Mononuclear cell (primary cell): ENCODE results near the gene CRYL1. TPM values are rescaled to one million over a fixed set of nuclear protein-coding genes. Genes with fewer than 3 reads are reported as not detected.

Experiments used
- H3K27me3 ChIP-seq: 2 replicates; pipeline ENCODE4 v1.6.0; 2011; ENCODE audit warnings: low read length, control low read depth; ENCODE audit not compliant: insufficient read depth
- H3K4me1 ChIP-seq: 2 replicates; pipeline ENCODE4 v1.5.1; 2011; ENCODE audit warnings: mild to moderate bottlenecking, low read length, control low read depth; ENCODE audit not compliant: insufficient read depth
- H3K4me3 ChIP-seq: 2 replicates; pipeline ENCODE4 v1.5.1; 2011; ENCODE audit warnings: mild to moderate bottlenecking, low read length, moderate library complexity
- H3K9me3 ChIP-seq: 2 replicates; pipeline ENCODE4 v1.5.1; 2011; ENCODE audit warnings: low read depth, mild to moderate bottlenecking, control low read depth, low read length
- total RNA-seq: library from RNA; depleted of rRNA; stranded (reverse); fragments of >200 nt; gene quantifications from one replicate; pipeline ENCODE4 v1.2.3, GENCODE V29; 2012

Gene CRYL1, protein sequence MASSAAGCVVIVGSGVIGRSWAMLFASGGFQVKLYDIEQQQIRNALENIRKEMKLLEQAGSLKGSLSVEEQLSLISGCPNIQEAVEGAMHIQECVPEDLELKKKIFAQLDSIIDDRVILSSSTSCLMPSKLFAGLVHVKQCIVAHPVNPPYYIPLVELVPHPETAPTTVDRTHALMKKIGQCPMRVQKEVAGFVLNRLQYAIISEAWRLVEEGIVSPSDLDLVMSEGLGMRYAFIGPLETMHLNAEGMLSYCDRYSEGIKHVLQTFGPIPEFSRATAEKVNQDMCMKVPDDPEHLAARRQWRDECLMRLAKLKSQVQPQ
- 18.2 TPM for total RNA-seq

DNA sequence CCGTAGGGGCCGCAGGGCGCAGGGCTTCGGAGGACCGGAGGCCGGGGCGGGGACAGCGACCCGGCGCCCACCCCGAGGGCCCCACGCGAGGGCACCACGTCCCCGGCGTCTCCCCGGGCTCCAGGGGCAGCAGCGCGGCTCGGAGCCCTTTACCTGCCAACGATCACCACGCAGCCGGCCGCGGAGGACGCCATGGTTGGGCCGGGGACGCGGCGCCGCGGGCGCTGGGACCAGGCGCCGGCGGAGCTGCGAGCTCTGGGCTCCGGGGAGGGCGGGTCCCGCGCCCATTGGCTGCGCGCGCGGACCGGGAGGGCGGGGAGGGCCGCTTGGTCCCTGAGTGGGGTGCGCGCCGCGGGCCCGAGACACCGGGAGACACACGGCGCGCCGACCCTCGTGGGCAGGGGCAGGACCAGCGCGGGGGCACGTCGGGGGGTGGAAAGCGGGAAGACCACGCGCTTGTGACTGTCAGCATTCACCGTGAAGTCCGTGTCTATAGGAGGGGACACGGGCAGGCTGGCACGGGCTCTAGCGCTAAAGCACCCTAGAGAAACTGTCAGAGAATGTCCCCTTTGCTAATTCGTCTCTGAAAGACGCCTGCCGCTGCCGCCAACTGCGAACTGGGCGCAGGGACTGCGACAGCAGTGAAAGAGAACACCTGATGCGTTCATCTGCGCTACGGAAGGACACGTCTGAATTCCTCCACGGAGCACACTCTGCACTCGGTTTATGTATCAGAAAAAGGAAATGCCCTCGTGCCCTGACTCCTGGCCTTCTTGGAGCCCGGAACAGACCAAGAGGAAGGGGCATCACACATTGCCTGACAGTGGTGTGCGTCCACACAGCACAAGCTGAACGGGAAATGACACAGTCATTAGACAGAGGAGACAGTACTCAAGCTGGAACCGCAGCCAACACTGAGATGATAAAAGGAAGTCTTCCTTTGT, at the start of gene CRYL1:
TSS of gene CRYL1 (minus strand) at position 257 of the 944 bp plus-strand sequence. CDS start at position 194, 63 bp downstream.
- no peaks in the 10 kb centered on the region for H3K27me3 ChIP-seq
- H3K4me3 ChIP-seq: peak within 1 kb of the TSS; percentile 64
- H3K4me1 ChIP-seq: peaks cover 23% of the 10 kb centered on the region
- no peaks in the 10 kb centered on the region for H3K9me3 ChIP-seq

DNA sequence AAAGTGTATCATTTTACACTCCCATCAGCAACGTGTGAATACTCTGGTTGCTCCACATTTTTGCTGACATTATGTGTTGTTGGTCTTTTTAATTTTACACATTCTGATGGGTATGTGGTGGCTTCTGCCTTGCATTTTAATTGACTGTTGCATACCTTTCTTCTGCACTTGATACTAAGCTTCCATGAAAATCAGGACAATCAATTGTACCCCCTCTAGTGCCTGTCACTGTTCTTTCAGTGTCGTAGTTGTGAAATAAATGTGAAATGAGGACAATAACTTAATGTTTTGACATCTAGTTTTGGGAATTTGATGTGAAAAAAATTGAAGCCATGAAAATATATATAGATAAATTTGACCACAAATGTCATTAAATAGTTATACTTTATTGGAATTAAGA, 48.0 kb upstream of the CRYL1 start:
- no peaks in the 10 kb centered on the region for H3K27me3 ChIP-seq
- no peaks in the 10 kb centered on the region for H3K9me3 ChIP-seq
- H3K4me1 ChIP-seq: no peaks in the 10 kb centered on the region
- no peak overlapping the region for H3K4me3 ChIP-seq

DNA sequence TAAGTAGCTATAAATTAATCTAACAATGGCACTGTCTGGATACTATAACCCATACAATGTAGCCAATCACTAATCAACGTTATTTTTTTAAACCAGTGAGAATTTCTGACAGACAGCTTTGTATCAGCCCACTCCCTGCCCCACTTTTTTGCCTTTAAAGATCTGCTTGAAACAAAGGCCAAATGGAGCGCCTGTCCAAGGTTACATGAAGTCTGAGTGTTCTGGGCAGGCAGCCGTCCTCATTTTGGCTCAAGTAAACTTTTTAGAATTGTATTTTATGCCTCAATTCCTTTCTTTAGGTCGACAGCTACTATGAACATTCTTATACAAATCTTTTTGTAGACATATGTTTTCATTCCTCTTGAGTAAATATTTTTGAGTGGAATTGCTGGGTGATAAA, 47.5 kb upstream of the CRYL1 start:
- H3K4me3 ChIP-seq: no peak overlapping the region
- H3K4me1 ChIP-seq: peaks cover 3% of the 10 kb centered on the region
- no peaks in the 10 kb centered on the region for H3K9me3 ChIP-seq
- H3K27me3 ChIP-seq: no peaks in the 10 kb centered on the region

DNA sequence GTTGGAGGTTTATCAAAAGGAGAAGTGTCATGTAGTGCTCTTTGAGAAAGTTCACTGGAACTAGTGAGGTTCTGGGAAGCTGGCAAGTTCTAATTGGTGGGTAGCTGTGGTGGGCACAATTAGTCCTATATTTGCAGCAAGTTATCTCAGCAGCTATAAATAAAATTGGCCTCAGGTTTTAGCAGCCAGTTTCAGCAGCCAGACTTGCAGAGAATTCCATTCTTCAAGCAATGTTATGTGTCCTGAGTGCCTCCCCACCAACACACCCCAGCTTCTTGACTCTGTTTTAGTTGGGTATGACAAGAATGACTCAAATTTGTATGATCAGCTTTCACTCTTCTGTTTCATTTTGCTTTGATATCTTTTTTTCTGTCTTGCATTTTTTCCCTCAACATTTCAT, 46.0 kb upstream of the CRYL1 start:
- no peaks in the 10 kb centered on the region for H3K9me3 ChIP-seq
- no peaks in the 10 kb centered on the region for H3K27me3 ChIP-seq
- no peak overlapping the region for H3K4me3 ChIP-seq
- peaks cover 13% of the 10 kb centered on the region for H3K4me1 ChIP-seq

DNA sequence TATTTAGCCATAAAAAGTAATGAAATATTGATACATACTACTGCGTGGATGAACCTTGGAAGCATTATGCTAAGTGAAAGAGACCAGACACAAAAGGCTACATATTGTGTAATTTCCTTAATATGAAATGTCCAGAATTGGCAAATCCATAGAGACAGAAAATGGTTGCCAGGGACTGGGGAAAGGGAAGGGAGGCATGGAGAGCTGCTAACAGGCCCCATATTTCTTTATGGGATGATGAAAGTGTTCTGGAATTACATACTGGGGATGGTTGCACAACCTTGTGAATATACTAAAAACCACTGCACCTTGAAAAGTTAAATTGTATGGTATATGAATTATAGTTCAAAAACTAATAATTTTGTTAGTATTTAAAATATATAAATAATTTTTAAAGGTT, 44.9 kb upstream of the CRYL1 start:
- H3K4me3 ChIP-seq: no peak overlapping the region
- no peaks in the 10 kb centered on the region for H3K27me3 ChIP-seq
- no peaks in the 10 kb centered on the region for H3K9me3 ChIP-seq
- peaks cover 18% of the 10 kb centered on the region for H3K4me1 ChIP-seq

DNA sequence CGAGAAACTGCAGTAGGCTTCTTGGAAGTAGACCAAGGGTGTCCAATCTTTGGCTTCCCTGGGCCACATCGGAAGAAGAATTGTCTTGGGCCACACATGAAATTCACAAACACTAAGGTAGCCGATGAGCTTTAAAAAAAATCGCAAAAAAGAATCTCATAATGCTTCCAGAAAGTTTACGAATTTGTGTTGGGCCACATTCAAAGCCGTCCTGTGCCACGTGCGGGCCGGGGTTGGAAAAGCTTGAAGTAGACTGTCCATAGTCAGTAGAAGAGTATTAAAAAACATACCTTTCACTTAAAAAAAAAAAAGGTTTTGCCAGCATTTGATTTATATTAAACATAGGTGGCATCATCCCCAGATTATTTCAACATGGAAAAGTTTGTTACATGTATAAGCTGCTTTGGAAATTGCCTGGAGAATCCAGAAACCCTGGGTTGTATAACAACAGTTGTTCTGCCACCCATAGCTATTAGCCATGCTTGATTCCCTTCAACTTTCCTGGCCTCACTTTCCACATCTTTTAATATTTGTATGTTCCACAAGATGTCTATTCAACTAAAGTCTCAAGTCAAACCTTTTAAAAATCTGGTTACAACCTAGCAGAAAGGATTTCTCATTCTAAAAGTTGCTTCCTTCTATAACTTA, 42.3 kb upstream of the CRYL1 start:
- Histone ChIP-seq H3K4me1 (peaks cover 18% of the 10 kb centered on the region), H3K9me3 (no peaks in the 10 kb centered on the region), H3K4me3 (peak overlapping the region; percentile 72), H3K27me3 (no peaks in the 10 kb centered on the region)

DNA sequence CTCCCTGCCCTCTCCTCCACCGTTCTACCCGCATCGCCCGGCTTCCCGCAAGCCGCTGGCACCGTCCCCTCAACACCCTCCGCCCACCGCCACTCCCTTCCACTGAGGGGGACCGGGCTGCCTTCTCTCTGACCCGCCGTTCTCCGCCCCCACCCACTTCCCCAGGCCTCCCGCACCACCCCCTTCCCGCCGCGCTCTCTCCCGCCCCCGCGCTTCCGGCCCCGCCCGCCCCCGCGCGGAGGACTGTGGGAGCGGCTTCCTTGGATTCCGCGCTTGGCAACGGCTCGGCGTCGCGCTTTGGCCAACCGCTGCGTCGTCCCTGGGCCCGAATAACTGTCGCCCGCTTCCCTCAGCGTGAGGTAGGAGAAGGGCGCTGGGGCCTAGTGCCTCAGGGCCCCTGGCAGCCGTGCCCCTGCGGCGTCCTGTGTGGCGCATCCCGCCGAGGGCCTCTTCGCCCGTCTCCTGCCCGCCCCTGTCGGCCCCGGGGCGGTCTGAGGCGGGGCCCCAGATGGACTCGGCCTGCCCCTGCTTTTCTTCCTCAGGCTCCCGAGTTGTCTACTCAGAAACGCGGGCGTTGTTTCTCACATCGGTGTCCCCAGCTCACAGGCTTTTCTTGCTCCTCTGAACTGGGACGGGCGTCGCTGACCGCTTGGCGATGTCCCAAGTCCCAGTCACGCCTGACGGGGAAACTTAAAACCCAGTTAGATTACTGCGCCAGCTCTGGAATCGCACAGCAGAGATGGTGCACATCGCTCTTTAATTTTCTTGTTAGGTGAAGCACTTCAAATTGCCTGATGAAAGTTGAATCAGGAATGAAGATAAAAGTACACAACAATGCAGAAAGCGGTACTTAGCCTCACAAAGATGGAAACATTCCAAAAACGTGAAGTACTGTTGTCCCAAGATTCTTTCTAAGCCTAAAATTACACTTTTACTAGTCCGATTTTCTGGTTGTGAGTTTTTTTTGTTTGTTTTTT, 41.5 kb upstream of the CRYL1 start, which contains the start of gene IFT88:
TSS of gene IFT88 (plus strand) at position 260 of the 977 bp plus-strand sequence. CDS start 7,229 bp downstream, outside the sequence.
- Histone ChIP-seq H3K27me3 (no peaks in the 10 kb centered on the region), H3K9me3 (no peaks in the 10 kb centered on the region), H3K4me3 (peak within 1 kb of the TSS; percentile 72), H3K4me1 (peaks cover 18% of the 10 kb centered on the region)

DNA sequence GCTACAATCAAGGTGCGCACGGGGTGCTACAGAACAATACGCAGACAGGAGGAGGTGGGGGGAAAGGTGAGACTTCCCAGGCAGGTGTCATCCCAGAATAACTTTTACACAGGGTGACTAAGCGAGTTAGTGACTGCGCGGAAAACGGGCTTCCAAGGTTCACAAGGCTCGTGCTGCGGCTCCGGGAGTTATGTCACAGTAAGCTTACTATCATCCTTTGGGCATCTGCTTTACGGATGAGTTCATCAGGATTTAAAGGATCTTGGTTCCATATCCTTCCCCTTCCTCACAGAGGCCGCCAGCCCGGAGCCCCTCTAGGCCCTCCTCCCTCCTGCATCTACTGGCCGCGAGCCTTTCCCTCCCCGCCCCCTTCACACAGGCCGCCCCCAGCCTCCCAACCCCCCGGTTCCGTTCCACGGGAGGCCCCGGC, 40.8 kb upstream of the CRYL1 start:
- no peaks in the 10 kb centered on the region for H3K9me3 ChIP-seq
- peaks cover 18% of the 10 kb centered on the region for H3K4me1 ChIP-seq
- H3K4me3 ChIP-seq: peak overlapping the region; percentile 72
- H3K27me3 ChIP-seq: no peaks in the 10 kb centered on the region

DNA sequence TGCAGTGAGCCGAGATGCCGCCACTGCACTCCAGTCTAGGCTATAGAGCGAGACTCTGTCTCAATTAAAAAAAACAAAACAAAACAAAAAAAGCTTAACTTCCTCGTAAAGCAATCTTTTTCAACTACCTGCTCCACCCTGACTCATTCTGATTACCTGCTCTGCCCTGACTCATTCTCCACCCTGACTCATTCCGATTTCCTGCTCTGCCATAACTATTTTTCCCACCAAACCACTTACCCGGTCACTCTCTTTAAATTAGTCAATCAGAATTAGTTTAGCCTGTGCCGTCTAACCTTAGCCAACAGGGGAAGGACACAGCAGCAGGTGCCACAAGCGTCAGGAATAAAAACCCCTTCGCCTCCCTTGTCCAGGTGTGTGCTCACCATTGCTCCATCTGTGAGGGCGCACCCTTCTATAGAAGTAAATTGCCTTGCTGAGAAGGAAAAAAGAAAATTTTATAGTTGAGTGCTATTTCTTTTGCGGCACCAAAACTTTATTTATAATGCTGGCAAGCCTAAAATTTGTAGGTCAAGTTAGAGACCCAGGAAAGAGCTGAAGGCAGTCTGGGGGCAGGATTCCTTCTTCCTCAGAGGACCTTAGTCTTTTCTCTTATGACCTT, 39.6 kb upstream of the CRYL1 start:
- Histone ChIP-seq H3K4me3 (no peak overlapping the region), H3K4me1 (peaks cover 18% of the 10 kb centered on the region), H3K9me3 (no peaks in the 10 kb centered on the region)

DNA sequence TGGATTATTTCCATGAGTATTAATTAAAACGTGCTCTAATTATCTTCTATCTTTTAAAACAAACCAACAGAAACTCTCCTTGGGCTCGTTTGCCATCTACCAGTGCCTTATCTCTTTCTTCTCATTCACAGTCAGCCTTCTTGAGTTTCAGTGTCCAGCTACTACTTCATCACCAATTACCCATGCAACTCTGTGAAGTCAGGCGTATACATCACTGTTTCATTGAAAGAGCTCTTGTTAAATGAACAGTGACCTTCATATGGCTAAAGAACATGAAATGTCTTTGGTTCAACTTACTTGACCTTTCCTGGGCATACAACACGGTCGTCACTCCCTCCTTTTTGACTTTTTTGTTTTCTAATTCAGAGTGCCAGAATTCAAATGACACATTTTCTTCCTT, 36.1 kb upstream of the CRYL1 start:
- no peaks in the 10 kb centered on the region for H3K9me3 ChIP-seq
- H3K4me3 ChIP-seq: no peak overlapping the region
- H3K27me3 ChIP-seq: no peaks in the 10 kb centered on the region
- peaks cover 5% of the 10 kb centered on the region for H3K4me1 ChIP-seq

More for the DNA sequence above, 39.6 kb upstream of the CRYL1 start:
- no peaks in the 10 kb centered on the region for H3K27me3 ChIP-seq

DNA sequence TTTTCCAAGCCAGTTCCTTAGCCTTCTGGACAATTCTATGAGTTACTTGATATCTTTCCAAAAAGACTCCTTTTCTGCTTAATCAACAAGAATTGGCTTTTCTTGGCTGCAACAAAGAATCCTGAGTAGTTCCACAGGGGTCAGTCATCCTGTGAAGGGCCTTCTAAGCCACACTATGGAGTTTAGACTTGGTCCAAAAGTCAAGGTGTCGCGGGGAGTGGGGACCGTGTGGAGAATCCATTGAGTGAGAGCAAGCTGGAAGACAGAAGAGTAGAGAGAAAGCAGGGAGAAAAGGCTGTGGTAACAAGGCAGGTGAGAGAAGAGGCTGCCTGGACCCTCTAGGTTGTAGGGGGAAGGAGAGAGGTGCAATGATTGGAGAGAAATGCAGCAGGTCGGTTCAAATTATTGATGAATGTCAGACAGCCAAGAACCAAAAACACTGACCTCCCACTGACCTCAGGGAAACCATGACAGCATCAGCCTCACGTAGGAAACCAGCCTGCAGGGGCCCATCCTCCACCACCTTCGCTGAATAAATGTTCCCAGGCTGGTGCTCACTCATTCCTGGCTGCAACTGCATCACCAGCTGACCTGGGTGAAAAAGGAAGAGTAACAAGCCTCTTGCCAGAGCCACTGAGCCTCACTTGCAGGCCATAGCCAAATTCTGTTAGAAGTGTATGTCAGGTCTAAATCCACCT, 34.2 kb upstream of the CRYL1 start:
- Histone ChIP-seq H3K9me3 (no peaks in the 10 kb centered on the region), H3K27me3 (no peaks in the 10 kb centered on the region), H3K4me3 (no peak overlapping the region), H3K4me1 (no peaks in the 10 kb centered on the region)

DNA sequence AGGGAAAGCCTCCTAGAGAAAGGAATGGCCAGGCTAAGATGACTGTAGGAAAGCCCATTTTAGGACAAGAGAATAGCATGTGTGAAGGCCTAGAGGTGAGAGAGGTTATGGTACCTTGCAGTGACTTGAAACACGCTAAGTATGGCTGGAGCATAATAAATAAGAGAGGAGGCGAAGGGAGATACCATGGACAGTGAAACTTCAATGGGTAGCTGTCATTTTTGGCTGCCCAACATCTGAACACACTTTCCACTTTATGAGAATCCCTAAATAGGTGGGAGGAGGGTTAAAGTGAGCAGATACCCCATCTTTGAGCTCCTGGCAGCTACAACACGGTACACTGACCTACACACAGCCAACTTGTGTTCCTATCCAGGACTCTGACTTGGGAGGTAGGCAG, 33.3 kb upstream of the CRYL1 start:
- Histone ChIP-seq H3K4me1 (no peaks in the 10 kb centered on the region), H3K4me3 (no peak overlapping the region), H3K9me3 (no peaks in the 10 kb centered on the region), H3K27me3 (no peaks in the 10 kb centered on the region)

DNA sequence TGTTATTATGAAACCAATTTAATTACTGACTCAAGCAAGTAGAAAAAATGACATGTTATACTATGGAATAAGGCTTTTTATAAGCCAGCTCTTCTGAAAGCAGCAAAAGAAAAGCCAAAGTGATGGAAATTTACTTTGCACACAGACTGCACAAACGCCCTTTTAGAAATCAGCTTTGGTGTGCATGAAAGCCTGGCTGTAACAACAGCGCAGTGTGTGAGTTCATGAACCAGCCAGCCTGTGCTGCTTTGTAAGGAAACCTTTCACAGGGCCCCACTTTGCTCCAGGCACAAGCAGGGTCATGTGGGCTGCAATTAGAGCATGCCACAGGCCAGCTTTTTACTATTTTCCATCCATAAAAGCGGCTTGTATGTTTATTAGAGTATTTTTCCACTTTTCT, 27.7 kb upstream of the CRYL1 start:
- no peaks in the 10 kb centered on the region for H3K27me3 ChIP-seq
- no peak overlapping the region for H3K4me3 ChIP-seq
- H3K4me1 ChIP-seq: no peaks in the 10 kb centered on the region
- no peaks in the 10 kb centered on the region for H3K9me3 ChIP-seq
